Measurements from ENCODE around the gene PTPRN2. TPM values are rescaled to one million over a fixed set of nuclear protein-coding genes. Genes with fewer than 3 reads are reported as not detected.

Gene PTPRN2
- total RNA-seq, 4 donors from 2014 or later: 6.6 to 10.7 (median 8.2) TPM

GRCh38 chr7:158519633-158520174, 67.9 kb downstream of the PTPRN2 start:
- H3K4me1 ChIP-seq: no peaks in the 10 kb centered on the region

GRCh38 chr7:158518980-158519632, 68.5 kb downstream of the PTPRN2 start:
- no peak overlapping the region for H3K27ac ChIP-seq
- no peaks in the 10 kb centered on the region for H3K27me3 ChIP-seq
- no peak overlapping the region for H3K4me3 ChIP-seq
- no peaks in the 10 kb centered on the region for H3K36me3 ChIP-seq
- DNase-seq (ENCODE audit: low spot score in 2 of 2): no peak
- TF ChIP-seq EP300 (IDR thresholded peaks at IDR 0.05): no peak
- TF ChIP-seq CTCF (IDR thresholded peaks at IDR 0.05): no peak
- no peak for TF ChIP-seq POLR2A (IDR thresholded peaks at IDR 0.05)
- WGBS, 2 donors: 81 to 83% methylated on average over 7 of the region's 7 CpGs
- H3K4me1 ChIP-seq: no peaks in the 10 kb centered on the region
- H3K9me3 ChIP-seq: peaks cover 0 to 8% (median 0%) of the 10 kb centered on the region in 4 donors

More at GRCh38 chr7:158519633-158520174, 67.9 kb downstream of the PTPRN2 start:
- no peak overlapping the region for H3K27ac ChIP-seq
- no peak for TF ChIP-seq CTCF (IDR thresholded peaks at IDR 0.05)
- TF ChIP-seq EP300 (IDR thresholded peaks at IDR 0.05): no peak
- TF ChIP-seq POLR2A (IDR thresholded peaks at IDR 0.05): no peak
- no peak overlapping the region for H3K4me3 ChIP-seq
- 70 to 77% methylated on average over 4 of the region's 4 CpGs for WGBS, 2 donors
- no peaks in the 10 kb centered on the region for H3K36me3 ChIP-seq
- DNase-seq (ENCODE audit: low spot score in 2 of 2): no peak
- H3K9me3 ChIP-seq: peaks cover 0 to 2% (median 0%) of the 10 kb centered on the region in 4 donors
- H3K27me3 ChIP-seq: no peaks in the 10 kb centered on the region

GRCh38 chr7:158517571-158517970, 70.1 kb downstream of the PTPRN2 start:
- H3K4me3 ChIP-seq: no peak overlapping the region
- no peaks in the 10 kb centered on the region for H3K36me3 ChIP-seq
- peaks cover 0 to 15% (median 0%) of the 10 kb centered on the region in 4 donors for H3K9me3 ChIP-seq
- no peak overlapping the region for H3K27ac ChIP-seq
- TF ChIP-seq EP300 (IDR thresholded peaks at IDR 0.05) (no peak), POLR2A (IDR thresholded peaks at IDR 0.05) (no peak), CTCF (IDR thresholded peaks at IDR 0.05) (no peak)
- no peaks in the 10 kb centered on the region for H3K27me3 ChIP-seq
- H3K4me1 ChIP-seq: no peaks in the 10 kb centered on the region
- DNase-seq (ENCODE audit: low spot score in 2 of 2): no peak
- 92% methylated on average over 4 of the region's 4 CpGs for WGBS, 2 donors

- WGBS, 2 donors: 84% methylated on average over 11 of the region's 11 CpGs
- H3K4me3 ChIP-seq: no peak overlapping the region
- TF ChIP-seq EP300 (IDR thresholded peaks at IDR 0.05) (no peak), POLR2A (IDR thresholded peaks at IDR 0.05) (no peak), CTCF (IDR thresholded peaks at IDR 0.05) (no peak)
- no peak overlapping the region for H3K27ac ChIP-seq
- no peaks in the 10 kb centered on the region for H3K27me3 ChIP-seq
- no peaks in the 10 kb centered on the region for H3K4me1 ChIP-seq
- peaks cover 0 to 20% (median 2%) of the 10 kb centered on the region in 4 donors for H3K9me3 ChIP-seq
- no peak for DNase-seq (ENCODE audit: low spot score in 2 of 2)
- no peaks in the 10 kb centered on the region for H3K36me3 ChIP-seq
These were observed 70.6 kb downstream of the PTPRN2 start for GRCh38 chr7:158517072-158517471.

- no peak for DNase-seq (ENCODE audit: low spot score in 2 of 2)
- no peaks in the 10 kb centered on the region for H3K27me3 ChIP-seq
- peaks cover 0 to 26% (median 3%) of the 10 kb centered on the region in 4 donors for H3K9me3 ChIP-seq
- TF ChIP-seq CTCF (IDR thresholded peaks at IDR 0.05) (no peak), EP300 (IDR thresholded peaks at IDR 0.05) (no peak), POLR2A (IDR thresholded peaks at IDR 0.05) (no peak)
- no peak overlapping the region for H3K4me3 ChIP-seq
- H3K36me3 ChIP-seq: no peaks in the 10 kb centered on the region
- 87 to 89% methylated on average over 2 of the region's 2 CpGs for WGBS, 2 donors
- H3K27ac ChIP-seq: no peak overlapping the region
- H3K4me1 ChIP-seq: no peaks in the 10 kb centered on the region
These were observed 71.1 kb downstream of the PTPRN2 start for GRCh38 chr7:158516524-158516923.
